Measurements from ENCODE around the gene DYRK1A.

Gene DYRK1A

GRCh38 chr21:37385179-37385765, 18.7 kb downstream of the DYRK1A start:
- DNase-seq: no peak

- DNase-seq: no peak
These were observed 19.6 kb downstream of the DYRK1A start for GRCh38 chr21:37386151-37386550.

GRCh38 chr21:37389456-37389855, 22.9 kb downstream of the DYRK1A start:
- no peak for DNase-seq

GRCh38 chr21:37391666-37392065, 25.1 kb downstream of the DYRK1A start:
- DNase-seq: no peak

- no peak for DNase-seq
These were observed 25.9 kb downstream of the DYRK1A start for GRCh38 chr21:37392441-37392840.

- no peak for DNase-seq
These were observed 26.5 kb downstream of the DYRK1A start for GRCh38 chr21:37393030-37393429.

- no peak for DNase-seq
These were observed 27.2 kb downstream of the DYRK1A start for GRCh38 chr21:37393786-37394185.

- DNase-seq: no peak
These were observed 29.4 kb downstream of the DYRK1A start for GRCh38 chr21:37395961-37396360.

- no peak for DNase-seq
These were observed 30.3 kb downstream of the DYRK1A start for GRCh38 chr21:37396855-37397254.

- DNase-seq: no peak
These were observed 32.1 kb downstream of the DYRK1A start for GRCh38 chr21:37398697-37399096.

- DNase-seq: no peak
These were observed 35.8 kb downstream of the DYRK1A start for GRCh38 chr21:37402251-37402867.

GRCh38 chr21:37405629-37406028, 39.1 kb downstream of the DYRK1A start:
- no peak for DNase-seq

GRCh38 chr21:37407719-37408420, 41.3 kb downstream of the DYRK1A start:
- no peak for DNase-seq

- no peak for DNase-seq
These were observed 42.1 kb downstream of the DYRK1A start for GRCh38 chr21:37408464-37409193.

GRCh38 chr21:37410639-37411038, 44.1 kb downstream of the DYRK1A start:
- no peak for DNase-seq

- no peak for DNase-seq
These were observed 46.2 kb downstream of the DYRK1A start for GRCh38 chr21:37412603-37413360.

GRCh38 chr21:37413553-37414291, 47.1 kb downstream of the DYRK1A start:
- no peak for DNase-seq

- DNase-seq: no peak
These were observed 48.0 kb downstream of the DYRK1A start for GRCh38 chr21:37414292-37415253.

- DNase-seq: no peak
These were observed 49.4 kb downstream of the DYRK1A start for GRCh38 chr21:37415939-37416338.

- no peak for DNase-seq
These were observed 50.3 kb downstream of the DYRK1A start for GRCh38 chr21:37416914-37417313.

Data from NCI-H446 (cell line).